Measurements from ENCODE around the gene MED26. TPM values are rescaled to one million over a fixed set of nuclear protein-coding genes. Genes with fewer than 3 reads are reported as not detected.
"Not testable (repeated sequence)": the region's sequence is repeated elsewhere in the genome, so short reads cannot be mapped to it uniquely, and the experiment has no call there.

Gene MED26
- total and polyA plus RNA-seq, 2 experiments from 2014 or later = 9.1 to 14.2 TPM

GRCh38 chr19:16562608-16563025 is 65.4 kb downstream of the MED26 start:
- no peaks in the 10 kb centered on the region for H3K4me1 ChIP-seq (ENCODE audit: low read depth)
- H3K4me3 ChIP-seq = no peak overlapping the region
- DNase-seq (ENCODE audit: low read depth in 1 of 2, low spot score in 1 of 2) = no peak
- H3K27me3 ChIP-seq = no peaks in the 10 kb centered on the region
- H3K9me3 ChIP-seq (ENCODE audit: low read depth) = no peaks in the 10 kb centered on the region
- TF ChIP-seq, protein P1, sequence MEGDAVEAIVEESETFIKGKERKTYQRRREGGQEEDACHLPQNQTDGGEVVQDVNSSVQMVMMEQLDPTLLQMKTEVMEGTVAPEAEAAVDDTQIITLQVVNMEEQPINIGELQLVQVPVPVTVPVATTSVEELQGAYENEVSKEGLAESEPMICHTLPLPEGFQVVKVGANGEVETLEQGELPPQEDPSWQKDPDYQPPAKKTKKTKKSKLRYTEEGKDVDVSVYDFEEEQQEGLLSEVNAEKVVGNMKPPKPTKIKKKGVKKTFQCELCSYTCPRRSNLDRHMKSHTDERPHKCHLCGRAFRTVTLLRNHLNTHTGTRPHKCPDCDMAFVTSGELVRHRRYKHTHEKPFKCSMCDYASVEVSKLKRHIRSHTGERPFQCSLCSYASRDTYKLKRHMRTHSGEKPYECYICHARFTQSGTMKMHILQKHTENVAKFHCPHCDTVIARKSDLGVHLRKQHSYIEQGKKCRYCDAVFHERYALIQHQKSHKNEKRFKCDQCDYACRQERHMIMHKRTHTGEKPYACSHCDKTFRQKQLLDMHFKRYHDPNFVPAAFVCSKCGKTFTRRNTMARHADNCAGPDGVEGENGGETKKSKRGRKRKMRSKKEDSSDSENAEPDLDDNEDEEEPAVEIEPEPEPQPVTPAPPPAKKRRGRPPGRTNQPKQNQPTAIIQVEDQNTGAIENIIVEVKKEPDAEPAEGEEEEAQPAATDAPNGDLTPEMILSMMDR (IDR thresholded peaks at IDR 0.05; ENCODE audit: low read depth, low read length) = no peak
- H3K36me3 ChIP-seq = peaks cover 35% of the 10 kb centered on the region
- no peak overlapping the region for H3K27ac ChIP-seq

DNA sequence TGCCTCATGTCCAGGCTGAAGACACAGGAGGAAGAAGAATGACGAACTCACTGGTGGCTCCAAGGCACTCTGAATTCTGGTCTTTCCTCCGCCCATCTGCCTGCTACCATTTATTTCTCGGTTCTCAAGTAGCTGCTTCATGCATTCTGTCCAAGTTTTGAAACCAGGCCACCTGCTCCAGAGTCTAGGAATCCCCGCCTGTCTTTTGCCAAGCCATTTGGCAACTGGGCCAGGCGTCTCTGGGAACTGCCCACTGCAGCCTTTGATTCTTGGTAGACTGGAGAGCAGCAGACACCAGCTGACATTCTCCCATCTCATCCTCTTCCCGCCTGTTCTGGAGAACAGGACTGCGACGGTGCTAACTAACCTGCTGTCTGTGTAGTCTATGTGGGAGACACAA is 66.6 kb downstream of the MED26 start:
- no peaks in the 10 kb centered on the region for H3K4me1 ChIP-seq (ENCODE audit: low read depth)
- H3K27ac ChIP-seq = no peak overlapping the region
- DNase-seq (ENCODE audit: low read depth in 1 of 2, low spot score in 1 of 2) = no peak
- no peaks in the 10 kb centered on the region for H3K9me3 ChIP-seq (ENCODE audit: low read depth)
- H3K36me3 ChIP-seq = peaks cover 31% of the 10 kb centered on the region
- no peak overlapping the region for H3K4me3 ChIP-seq
- TF ChIP-seq, protein P1 (IDR thresholded peaks at IDR 0.05; ENCODE audit: low read depth, low read length) = no peak
- no peaks in the 10 kb centered on the region for H3K27me3 ChIP-seq

- Histone ChIP-seq H3K27ac (no peak overlapping the region), H3K9me3 (ENCODE audit: low read depth) (no peaks in the 10 kb centered on the region), H3K4me3 (no peak overlapping the region), H3K27me3 (no peaks in the 10 kb centered on the region), H3K36me3 (peaks cover 25% of the 10 kb centered on the region), H3K4me1 (ENCODE audit: low read depth) (no peaks in the 10 kb centered on the region)
- DNase-seq (ENCODE audit: low read depth in 1 of 2, low spot score in 1 of 2) = no peak
- TF ChIP-seq, protein P1 (IDR thresholded peaks at IDR 0.05; ENCODE audit: low read depth, low read length) = no peak
These were observed 68.2 kb downstream of the MED26 start for GRCh38 chr19:16559780-16560276.

DNA sequence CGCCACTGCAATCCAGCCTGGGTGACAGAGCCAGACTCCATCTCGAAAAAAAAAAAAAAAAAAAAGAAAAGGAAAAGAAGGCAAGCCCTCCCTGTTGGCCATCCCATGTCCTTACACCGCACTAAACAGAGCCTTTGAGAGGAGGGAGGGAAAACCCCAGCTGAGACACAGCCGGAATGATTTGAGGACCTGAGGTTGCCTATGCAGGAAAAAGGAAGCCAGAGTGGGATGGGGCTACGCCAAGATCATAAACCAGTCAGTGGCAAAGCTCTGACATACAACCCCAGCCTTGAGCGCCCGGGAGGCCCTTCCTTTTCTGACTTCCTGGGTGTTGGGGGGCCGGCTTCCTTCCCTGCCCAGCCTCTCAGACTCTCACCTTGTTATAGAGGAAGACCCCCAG is 73.2 kb downstream of the MED26 start:
- Histone ChIP-seq H3K36me3 (peaks cover 26% of the 10 kb centered on the region), H3K4me3 (no peak overlapping the region), H3K9me3 (ENCODE audit: low read depth) (no peaks in the 10 kb centered on the region), H3K27me3 (no peaks in the 10 kb centered on the region), H3K4me1 (ENCODE audit: low read depth) (no peaks in the 10 kb centered on the region), H3K27ac (no peak overlapping the region)
- TF ChIP-seq, protein P1 (IDR thresholded peaks at IDR 0.05; ENCODE audit: low read depth, low read length) = no peak
- DNase-seq (ENCODE audit: low read depth in 1 of 2, low spot score in 1 of 2) = no peak

GRCh38 chr19:16551902-16552301 is 76.1 kb downstream of the MED26 start:
- H3K9me3 ChIP-seq (ENCODE audit: low read depth); H3K4me3 ChIP-seq; H3K4me1 ChIP-seq (ENCODE audit: low read depth): not testable (repeated sequence)

DNA sequence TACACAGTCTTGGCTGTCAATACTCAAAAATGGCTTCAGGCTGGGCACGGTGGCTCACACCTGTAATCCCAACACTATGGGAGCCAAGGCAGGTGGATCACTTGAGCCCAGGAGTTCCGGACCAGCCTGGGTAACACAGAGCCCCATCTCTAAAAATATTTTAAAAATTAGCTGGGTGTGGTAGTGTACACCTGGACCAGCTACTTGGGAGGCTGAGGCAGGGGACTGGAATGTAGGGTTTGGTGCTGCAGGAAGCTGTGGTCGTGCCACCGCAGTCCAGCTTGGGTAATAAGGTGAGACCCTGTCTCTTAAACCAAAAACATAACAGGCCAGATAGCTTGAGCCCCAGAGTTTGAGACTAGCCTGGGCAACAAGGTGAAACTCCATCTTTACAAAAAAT is 79.0 kb downstream of the MED26 start:
- no peak overlapping the region for H3K27ac ChIP-seq
- peaks cover 20% of the 10 kb centered on the region for H3K36me3 ChIP-seq
- no peaks in the 10 kb centered on the region for H3K9me3 ChIP-seq (ENCODE audit: low read depth)
- no peak overlapping the region for H3K4me3 ChIP-seq
- no peak for DNase-seq (ENCODE audit: low read depth in 1 of 2, low spot score in 1 of 2)
- H3K4me1 ChIP-seq (ENCODE audit: low read depth) = no peaks in the 10 kb centered on the region
- H3K27me3 ChIP-seq = no peaks in the 10 kb centered on the region
- TF ChIP-seq, protein P1 (IDR thresholded peaks at IDR 0.05; ENCODE audit: low read depth, low read length) = no peak

More at GRCh38 chr19:16551902-16552301, 76.1 kb downstream of the MED26 start:
- not testable (repeated sequence) for H3K27me3 ChIP-seq; DNase-seq (ENCODE audit: low read depth in 1 of 2, low spot score in 1 of 2); H3K27ac ChIP-seq
- H3K36me3 ChIP-seq = peaks cover 23% of the 10 kb centered on the region
